Smooth muscle cell (in vitro differentiated cells): ENCODE data around the gene CACNA1C. TPM values are rescaled to one million over a fixed set of nuclear protein-coding genes. Genes with fewer than 3 reads are reported as not detected.

Source experiments
- DNase-seq: peaks from one replicate; lab custom pipeline; 2025; ENCODE audit not compliant: unreplicated experiment; lab: John Stamatoyannopoulos, UW
- H2AFZ ChIP-seq: fragments of 200-600 bp; sonication (generic); 2 replicates; pipeline ENCODE4 v1.6.0; 2016; ENCODE audit warnings: antibody characterized with exemption, low read depth, mild to moderate bottlenecking
- H3F3A ChIP-seq: fragments of 200-600 bp; sonication (generic); 2 replicates; pipeline ENCODE4 v1.6.0; 2017; ENCODE audit warnings: antibody characterized with exemption, low read depth
- H3K27ac ChIP-seq: fragments of 200-600 bp; sonication (generic); 2 replicates; pipeline ENCODE4 v1.5.1; 2016; ENCODE audit warnings: low read depth, mild to moderate bottlenecking
- H3K27me3 ChIP-seq: fragments of 200-600 bp; sonication (generic); 2 replicates; pipeline ENCODE4 v1.6.1; 2016; ENCODE audit warnings: low read depth, mild to moderate bottlenecking
- H3K36me3 ChIP-seq: fragments of 200-600 bp; sonication (generic); 2 replicates; pipeline ENCODE4 v1.5.1; 2016; ENCODE audit warnings: low read depth
- H3K4me1 ChIP-seq: fragments of 200-600 bp; sonication (generic); 2 replicates; pipeline ENCODE4 v1.5.1; 2016; ENCODE audit warnings: low read depth
- H3K4me2 ChIP-seq: fragments of 200-600 bp; sonication (generic); 2 replicates; pipeline ENCODE4 v1.6.0; 2016; ENCODE audit warnings: mild to moderate bottlenecking
- H3K4me3 ChIP-seq: fragments of 200-600 bp; sonication (generic); 2 replicates; pipeline ENCODE4 v1.5.1; 2016; ENCODE audit warnings: mild to moderate bottlenecking
- H3K79me2 ChIP-seq: fragments of 200-600 bp; sonication (generic); 2 replicates; pipeline ENCODE4 v1.6.0; 2016; ENCODE audit warnings: low read depth, mild to moderate bottlenecking
- H3K9ac ChIP-seq: fragments of 200-600 bp; sonication (generic); 2 replicates; pipeline ENCODE4 v1.6.0; 2016; ENCODE audit warnings: low read depth
- H3K9me3 ChIP-seq: fragments of 200-600 bp; sonication (generic); replicated peaks from 2 replicates; pipeline ENCODE4 v1.5.1; 2016; ENCODE audit warnings: low read depth
- H4K20me1 ChIP-seq: fragments of 200-600 bp; sonication (generic); 2 replicates; pipeline ENCODE4 v1.6.0; 2016; ENCODE audit warnings: low read depth
- CTCF ChIP-seq: fragments of 200-600 bp; sonication (generic); IDR thresholded peaks from 2 replicates; pipeline ENCODE4 v1.5.1; 2017; ENCODE audit warnings: borderline replicate concordance, mild to moderate bottlenecking, antibody characterized with exemption; ENCODE audit not compliant: insufficient read depth, poor library complexity, severe bottlenecking
- WGBS: methylation state at CpG from one replicate; pipeline ENCODE4 v1.1.7; 2016; ENCODE audit warnings: low lambda C conversion rate; 5-methylcytosine and 5-hydroxymethylcytosine counted together
- polyA plus RNA-seq: library from polyadenylated mRNA; unstranded; fragments of >200 nt; fragmentation: Nextera tagmentation; extraction: Ambion mirVana; gene quantifications from 2 replicates; pipeline ENCODE4 v1.2.1, GENCODE V29; 2016
- total RNA-seq: library from RNA; depleted of rRNA; stranded (reverse); fragments of >200 nt; gene quantifications from 2 replicates; pipeline ENCODE4 v1.2.3, GENCODE V29; 2014

The CACNA1C gene
- total and polyA plus RNA-seq, 2 experiments from 2014 or later, result 1.6 to 4.5 TPM

- Histone ChIP-seq H3K27ac (no peak overlapping the region), H3K36me3 (no peaks in the 10 kb centered on the region), H3F3A (no peaks in the 10 kb centered on the region), H3K9ac (no peak overlapping the region), H3K79me2 (no peaks in the 10 kb centered on the region), H3K9me3 (no peaks in the 10 kb centered on the region), H4K20me1 (no peaks in the 10 kb centered on the region), H3K4me1 (no peaks in the 10 kb centered on the region), H2AFZ (no peak overlapping the region), H3K4me2 (no peak overlapping the region), H3K27me3 (no peaks in the 10 kb centered on the region), H3K4me3 (no peak overlapping the region)
- no peak for TF ChIP-seq CTCF
- WGBS, result 83% methylated on average over 10 of the region's 10 CpGs
- DNase-seq, result no peak
These were observed 407.4 kb downstream of the CACNA1C start for GRCh38 chr12:2460051-2460670.

GRCh38 chr12:2461046-2461445, 408.3 kb downstream of the CACNA1C start:
- Histone ChIP-seq H3K4me2 (no peak overlapping the region), H3K4me1 (no peaks in the 10 kb centered on the region), H3F3A (no peaks in the 10 kb centered on the region), H3K27ac (no peak overlapping the region), H3K4me3 (no peak overlapping the region), H2AFZ (no peak overlapping the region), H3K79me2 (no peaks in the 10 kb centered on the region), H3K9me3 (no peaks in the 10 kb centered on the region), H3K27me3 (no peaks in the 10 kb centered on the region), H3K36me3 (no peaks in the 10 kb centered on the region), H3K9ac (no peak overlapping the region), H4K20me1 (no peaks in the 10 kb centered on the region)
- WGBS, result 97% methylated on average over 4 of the region's 4 CpGs
- no peak for DNase-seq
- no peak for TF ChIP-seq CTCF

- Histone ChIP-seq H3F3A (no peaks in the 10 kb centered on the region), H3K4me1 (no peaks in the 10 kb centered on the region), H3K27me3 (no peaks in the 10 kb centered on the region), H3K36me3 (no peaks in the 10 kb centered on the region), H3K27ac (no peak overlapping the region), H3K79me2 (no peaks in the 10 kb centered on the region), H3K4me3 (no peak overlapping the region), H3K4me2 (no peak overlapping the region), H3K9ac (no peak overlapping the region), H4K20me1 (no peaks in the 10 kb centered on the region), H3K9me3 (no peaks in the 10 kb centered on the region), H2AFZ (no peak overlapping the region)
- 94% methylated on average over 11 of the region's 12 CpGs for WGBS
- TF ChIP-seq CTCF, result no peak
- DNase-seq, result no peak
These were observed 408.9 kb downstream of the CACNA1C start for GRCh38 chr12:2461645-2462044.

GRCh38 chr12:2462087-2462486, 409.3 kb downstream of the CACNA1C start:
- Histone ChIP-seq H3K27me3 (no peaks in the 10 kb centered on the region), H3F3A (no peaks in the 10 kb centered on the region), H3K79me2 (no peaks in the 10 kb centered on the region), H3K4me2 (no peak overlapping the region), H3K36me3 (no peaks in the 10 kb centered on the region), H3K9me3 (no peaks in the 10 kb centered on the region), H3K4me3 (no peak overlapping the region), H4K20me1 (no peaks in the 10 kb centered on the region), H3K27ac (no peak overlapping the region), H2AFZ (no peak overlapping the region), H3K4me1 (no peaks in the 10 kb centered on the region), H3K9ac (no peak overlapping the region)
- 97% methylated on average over 14 of the region's 14 CpGs for WGBS
- TF ChIP-seq CTCF, result no peak
- DNase-seq, result no peak
